GM13976 (cell line): ENCODE results near the gene SIT1.

ENCODE experiments used
- DNase-seq: peaks from one replicate; pipeline ENCODE4 v3.0.0; 2012; ENCODE audit warnings: low spot score
- CTCF ChIP-seq: IDR thresholded peaks from 2 replicates; pipeline ENCODE4 v1.5.1; 2012; ENCODE audit warnings: borderline replicate concordance, mild to moderate bottlenecking; ENCODE audit not compliant: insufficient read depth; ENCODE audit errors: extremely low read depth, missing control alignments, control extremely low read depth
- in situ Hi-C: fragments of 300-500 bp; cut with MboI; formaldehyde crosslinking; loops from one replicate; pipeline ENCODE4 v1.12.0; 2022; ENCODE audit warnings: low sequenced_read_pairs, mixed read lengths, inconsistent platforms; ENCODE audit not compliant: unreplicated experiment

The SIT1 gene

GRCh38 chr9:35687972-35688557 is 37.3 kb upstream of the SIT1 start:
- TF ChIP-seq CTCF: no peak
- in situ Hi-C loops: no loop called here
- DNase-seq: no peak

- in situ Hi-C loops: no loop called here
- no peak for TF ChIP-seq CTCF
- DNase-seq: no peak
These were observed 36.6 kb upstream of the SIT1 start for GRCh38 chr9:35687306-35687705.

GRCh38 chr9:35686222-35687203 is 35.8 kb upstream of the SIT1 start:
- DNase-seq: no peak
- no peak for TF ChIP-seq CTCF
- in situ Hi-C loops: no loop called here

- no peak for DNase-seq
- in situ Hi-C loops: no loop called here
- no peak for TF ChIP-seq CTCF
These were observed 34.8 kb upstream of the SIT1 start for GRCh38 chr9:35685506-35685905.

GRCh38 chr9:35684921-35685320 is 34.2 kb upstream of the SIT1 start:
- DNase-seq: no peak
- in situ Hi-C loops: no loop called here
- TF ChIP-seq CTCF: no peak

GRCh38 chr9:35683323-35683722 is 32.6 kb upstream of the SIT1 start:
- TF ChIP-seq CTCF: no peak
- in situ Hi-C loops: no loop called here
- DNase-seq: no peak
